Type B pancreatic cell (in vitro differentiated cells): ENCODE measurements around the gene COL17A1. TPM values are rescaled to one million over a fixed set of nuclear protein-coding genes. Genes with fewer than 3 reads are reported as not detected.

Experiments
- DNase-seq: peaks from one replicate; pipeline ENCODE4 v3.0.0; 2021; ENCODE audit warnings: mixed read lengths; ENCODE audit not compliant: unreplicated experiment; ENCODE audit errors: extremely low spot score
- H3K27ac Mint-ChIP-seq: 2 replicates; pipeline ENCODE4 v1.8.0; 2021; ENCODE audit warnings: mild to moderate bottlenecking, mixed read lengths
- H3K27me3 Mint-ChIP-seq: 2 replicates; pipeline ENCODE4 v1.8.0; 2021; ENCODE audit warnings: mixed read lengths
- H3K36me3 Mint-ChIP-seq: 2 replicates; pipeline ENCODE4 v1.8.0; 2021; ENCODE audit warnings: mixed read lengths
- H3K4me1 Mint-ChIP-seq: one replicate; pipeline ENCODE4 v1.8.0; 2021; ENCODE audit warnings: mixed read lengths; ENCODE audit not compliant: unreplicated experiment
- H3K4me3 Mint-ChIP-seq: 2 replicates; pipeline ENCODE4 v1.8.0; 2021; ENCODE audit warnings: mild to moderate bottlenecking, mixed read lengths
- H3K9me3 Mint-ChIP-seq: 2 replicates; pipeline ENCODE4 v1.8.0; 2021; ENCODE audit warnings: mixed read lengths
- total RNA-seq: library from RNA; stranded (reverse); gene quantifications from 2 replicates; pipeline ENCODE4 v1.2.1, GENCODE V29; 2021; ENCODE audit warnings: low replicate concordance
- TF ChIP-seq, protein P1 (sequence below): fragments of 200-600 bp; sonication (generic); conservative IDR thresholded peaks from 2 replicates; pipeline ENCODE4 v1.5.0; 2021; ENCODE audit warnings: antibody characterized with exemption, mild to moderate bottlenecking

COL17A1 gene
- total RNA-seq, 1 donor from 2014 or later: 14.5 TPM

DNA sequence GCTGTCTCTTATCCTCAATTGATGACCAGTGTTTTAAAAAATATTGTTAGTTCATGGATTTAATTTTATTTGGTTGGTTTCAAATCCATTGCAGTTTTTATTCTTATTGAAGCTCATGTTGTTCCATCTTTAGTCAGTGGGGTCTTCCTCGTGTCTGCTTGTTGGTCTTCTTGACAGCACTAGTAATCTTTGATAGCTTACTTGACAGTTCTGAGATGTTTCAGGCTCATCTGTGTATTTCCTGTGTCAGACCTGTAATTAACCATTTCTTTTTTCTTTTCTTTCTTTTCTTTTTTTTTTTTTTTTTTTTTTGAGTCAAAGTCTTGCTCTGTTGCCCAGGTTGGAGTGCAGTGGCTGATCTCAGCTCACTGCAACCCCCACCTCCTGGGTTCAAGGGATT lies 90.5 kb downstream of the COL17A1 start:
- Mint-ChIP-seq H3K4me1 (no peaks in the 10 kb centered on the region), H3K27me3 (no peaks in the 10 kb centered on the region)
- TF ChIP-seq, protein P1, sequence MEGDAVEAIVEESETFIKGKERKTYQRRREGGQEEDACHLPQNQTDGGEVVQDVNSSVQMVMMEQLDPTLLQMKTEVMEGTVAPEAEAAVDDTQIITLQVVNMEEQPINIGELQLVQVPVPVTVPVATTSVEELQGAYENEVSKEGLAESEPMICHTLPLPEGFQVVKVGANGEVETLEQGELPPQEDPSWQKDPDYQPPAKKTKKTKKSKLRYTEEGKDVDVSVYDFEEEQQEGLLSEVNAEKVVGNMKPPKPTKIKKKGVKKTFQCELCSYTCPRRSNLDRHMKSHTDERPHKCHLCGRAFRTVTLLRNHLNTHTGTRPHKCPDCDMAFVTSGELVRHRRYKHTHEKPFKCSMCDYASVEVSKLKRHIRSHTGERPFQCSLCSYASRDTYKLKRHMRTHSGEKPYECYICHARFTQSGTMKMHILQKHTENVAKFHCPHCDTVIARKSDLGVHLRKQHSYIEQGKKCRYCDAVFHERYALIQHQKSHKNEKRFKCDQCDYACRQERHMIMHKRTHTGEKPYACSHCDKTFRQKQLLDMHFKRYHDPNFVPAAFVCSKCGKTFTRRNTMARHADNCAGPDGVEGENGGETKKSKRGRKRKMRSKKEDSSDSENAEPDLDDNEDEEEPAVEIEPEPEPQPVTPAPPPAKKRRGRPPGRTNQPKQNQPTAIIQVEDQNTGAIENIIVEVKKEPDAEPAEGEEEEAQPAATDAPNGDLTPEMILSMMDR: no peak

DNA sequence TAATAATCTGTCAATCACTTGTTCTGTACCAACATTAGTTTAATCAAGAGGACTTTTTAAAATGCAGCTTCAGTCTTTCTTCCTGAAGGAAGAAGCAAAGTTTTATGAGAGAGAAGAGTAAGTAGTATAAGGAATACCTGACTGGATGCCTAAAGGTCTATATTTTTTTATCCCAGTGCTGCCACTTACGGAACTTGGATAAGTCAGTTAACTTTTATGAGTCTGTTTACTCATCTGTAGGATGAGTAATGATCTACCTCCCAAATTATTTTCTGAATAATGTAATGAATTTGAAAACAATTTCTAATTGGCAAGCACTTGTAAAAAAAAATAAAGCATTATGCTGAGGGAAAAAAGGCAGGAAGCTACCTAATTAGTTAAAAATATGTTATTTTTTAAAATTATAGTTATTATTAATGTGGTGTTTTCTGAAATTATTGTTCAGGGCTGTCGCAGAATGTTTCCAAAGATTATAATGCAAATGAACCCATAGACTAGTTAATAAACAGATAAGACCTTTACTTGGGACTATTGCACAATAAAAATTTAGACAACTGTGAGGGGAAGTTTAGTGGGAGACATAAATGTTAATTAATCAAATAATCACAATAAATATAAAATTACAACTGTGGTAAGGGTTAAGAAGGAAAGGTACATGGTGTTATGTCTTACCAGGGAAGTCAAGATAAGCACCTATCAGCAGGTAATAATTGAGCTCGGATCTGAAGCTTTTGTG lies 94.1 kb downstream of the COL17A1 start:
- no peaks in the 10 kb centered on the region for H3K9me3 Mint-ChIP-seq
- peaks cover 8% of the 10 kb centered on the region for H3K4me1 Mint-ChIP-seq
- no peak overlapping the region for H3K4me3 Mint-ChIP-seq
- peaks cover 24% of the 10 kb centered on the region for H3K36me3 Mint-ChIP-seq
- H3K27ac Mint-ChIP-seq: no peak overlapping the region
- TF ChIP-seq, protein P1: no peak
- no peaks in the 10 kb centered on the region for H3K27me3 Mint-ChIP-seq
- DNase-seq: no peak

More for the DNA sequence above, 90.5 kb downstream of the COL17A1 start:
- Mint-ChIP-seq H3K27ac (no peak overlapping the region), H3K9me3 (no peaks in the 10 kb centered on the region), H3K4me3 (no peak overlapping the region), H3K36me3 (peaks cover 32% of the 10 kb centered on the region)
- DNase-seq: no peak

DNA sequence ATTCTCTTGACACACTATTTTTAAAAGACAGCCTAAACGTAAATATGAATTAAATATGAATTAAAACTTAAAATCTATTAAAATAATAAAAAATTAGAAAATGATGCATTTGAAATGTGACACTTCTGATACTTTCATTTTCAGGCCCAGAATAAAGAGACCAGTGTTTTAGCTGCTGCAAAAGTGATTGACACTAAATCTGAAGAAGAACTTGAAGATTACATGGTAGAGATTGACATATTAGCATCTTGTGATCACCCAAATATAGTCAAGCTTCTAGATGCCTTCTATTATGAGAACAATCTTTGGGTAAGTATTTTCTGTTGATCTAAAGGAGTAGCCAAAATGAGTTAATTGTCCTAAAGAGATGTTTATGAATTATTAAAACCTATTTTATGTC lies 95.1 kb downstream of the COL17A1 start:
- H3K4me3 Mint-ChIP-seq: no peak overlapping the region
- peaks cover 22% of the 10 kb centered on the region for H3K36me3 Mint-ChIP-seq
- no peak for DNase-seq
- TF ChIP-seq, protein P1: no peak
- peaks cover 8% of the 10 kb centered on the region for H3K4me1 Mint-ChIP-seq
- no peaks in the 10 kb centered on the region for H3K9me3 Mint-ChIP-seq
- no peaks in the 10 kb centered on the region for H3K27me3 Mint-ChIP-seq
- H3K27ac Mint-ChIP-seq: no peak overlapping the region

DNA sequence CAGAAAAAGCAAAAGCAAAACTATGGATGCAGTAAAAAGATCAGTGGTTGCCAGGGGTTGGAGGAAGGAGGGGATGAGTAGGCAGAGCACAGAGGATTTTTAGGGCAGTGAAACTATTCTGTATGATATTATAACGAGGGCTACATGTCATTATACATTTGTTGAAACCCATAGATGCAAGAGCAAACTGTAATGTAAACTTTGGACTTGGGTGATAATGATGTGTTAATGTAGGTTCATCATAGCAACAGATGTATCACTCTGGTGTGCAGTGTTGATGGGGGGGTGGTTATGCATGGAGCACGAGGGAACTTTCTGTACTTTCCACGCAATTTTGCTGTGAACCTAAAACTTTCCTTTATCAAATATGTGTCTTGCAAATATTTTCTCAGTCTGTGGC lies 95.6 kb downstream of the COL17A1 start:
- DNase-seq: no peak
- Mint-ChIP-seq H3K36me3 (peaks cover 22% of the 10 kb centered on the region), H3K4me1 (peaks cover 8% of the 10 kb centered on the region), H3K27ac (no peak overlapping the region), H3K27me3 (no peaks in the 10 kb centered on the region), H3K9me3 (no peaks in the 10 kb centered on the region), H3K4me3 (no peak overlapping the region)
- TF ChIP-seq, protein P1: no peak

DNA sequence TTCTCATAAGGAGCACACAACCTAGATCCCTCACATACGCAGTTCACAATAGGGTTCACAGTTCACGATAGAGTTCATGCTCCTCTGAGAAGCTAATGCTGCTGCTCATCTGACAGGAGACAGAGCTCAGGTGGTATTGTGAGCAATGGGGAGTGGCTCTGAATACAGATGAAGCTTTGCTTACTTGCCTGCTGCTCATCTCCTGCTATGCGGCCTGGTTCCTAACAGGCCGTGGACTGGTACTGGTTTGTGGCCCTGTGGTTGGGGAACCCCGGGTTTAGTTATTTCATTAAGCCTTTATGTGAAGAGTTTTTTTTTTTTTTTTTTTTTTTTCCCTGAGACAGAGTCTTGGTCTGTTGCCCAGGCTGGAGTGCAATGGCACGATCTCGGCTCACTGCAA lies 99.3 kb downstream of the COL17A1 start:
- H3K9me3 Mint-ChIP-seq: no peaks in the 10 kb centered on the region
- H3K36me3 Mint-ChIP-seq: peaks cover 16% of the 10 kb centered on the region
- H3K27ac Mint-ChIP-seq: peak overlapping the region; percentile 66
- no peak overlapping the region for H3K4me3 Mint-ChIP-seq
- H3K4me1 Mint-ChIP-seq: peaks cover 26% of the 10 kb centered on the region
- TF ChIP-seq, protein P1: no peak
- H3K27me3 Mint-ChIP-seq: no peaks in the 10 kb centered on the region
- no peak for DNase-seq
